GM18498 (cell line): Measurements from ENCODE around the gene SGK2.
"Not testable (repeated sequence)": the region's sequence is repeated elsewhere in the genome, so short reads cannot be mapped to it uniquely, and the experiment has no call there.

Experiments used
- ATAC-seq: cut with Tn5 transposase; IDR thresholded peaks from one replicate; pipeline ENCODE4 v1.9.1; 2021; ENCODE audit warnings: mild to moderate bottlenecking, moderate library complexity; ENCODE audit not compliant: unreplicated experiment

SGK2 gene

DNA sequence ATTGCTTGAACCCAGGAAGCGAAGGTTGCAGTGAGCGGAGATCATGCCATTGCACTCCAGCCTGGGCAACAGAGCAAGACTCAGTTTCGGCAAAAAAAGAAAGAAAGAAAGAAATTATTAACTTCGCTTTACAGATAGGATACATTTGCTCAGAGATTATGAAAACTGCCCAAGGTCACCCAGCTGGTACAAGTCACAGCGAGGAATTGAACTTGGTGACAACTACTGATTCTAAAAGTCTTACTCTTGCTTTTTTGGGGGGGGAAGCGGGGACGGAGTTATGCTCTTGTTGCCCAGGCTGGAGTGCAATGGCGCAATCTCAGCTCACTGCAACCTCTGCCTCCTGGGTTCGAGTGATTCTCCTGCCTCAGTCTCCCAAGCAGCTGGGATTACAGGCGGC is 29.7 kb downstream of the SGK2 start:
- not testable (repeated sequence) for ATAC-seq

DNA sequence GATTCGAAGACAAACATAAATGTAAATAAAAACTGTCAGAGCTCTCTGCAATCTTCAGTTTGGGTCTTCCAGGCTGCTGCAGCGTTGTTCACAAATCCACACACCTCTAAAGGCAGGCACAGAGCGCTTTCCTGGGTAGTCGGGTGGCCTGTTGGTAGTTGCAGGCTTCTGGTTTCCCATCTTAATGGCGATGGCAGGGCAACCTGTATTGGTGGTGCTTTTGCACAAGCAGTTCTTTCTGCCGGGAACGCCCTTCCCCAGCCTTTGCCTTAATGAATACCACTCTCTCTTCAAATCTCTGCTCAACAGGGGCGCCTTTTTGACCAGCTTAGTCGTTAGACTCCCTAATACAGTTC is 31.2 kb downstream of the SGK2 start:
- no peak for ATAC-seq

DNA sequence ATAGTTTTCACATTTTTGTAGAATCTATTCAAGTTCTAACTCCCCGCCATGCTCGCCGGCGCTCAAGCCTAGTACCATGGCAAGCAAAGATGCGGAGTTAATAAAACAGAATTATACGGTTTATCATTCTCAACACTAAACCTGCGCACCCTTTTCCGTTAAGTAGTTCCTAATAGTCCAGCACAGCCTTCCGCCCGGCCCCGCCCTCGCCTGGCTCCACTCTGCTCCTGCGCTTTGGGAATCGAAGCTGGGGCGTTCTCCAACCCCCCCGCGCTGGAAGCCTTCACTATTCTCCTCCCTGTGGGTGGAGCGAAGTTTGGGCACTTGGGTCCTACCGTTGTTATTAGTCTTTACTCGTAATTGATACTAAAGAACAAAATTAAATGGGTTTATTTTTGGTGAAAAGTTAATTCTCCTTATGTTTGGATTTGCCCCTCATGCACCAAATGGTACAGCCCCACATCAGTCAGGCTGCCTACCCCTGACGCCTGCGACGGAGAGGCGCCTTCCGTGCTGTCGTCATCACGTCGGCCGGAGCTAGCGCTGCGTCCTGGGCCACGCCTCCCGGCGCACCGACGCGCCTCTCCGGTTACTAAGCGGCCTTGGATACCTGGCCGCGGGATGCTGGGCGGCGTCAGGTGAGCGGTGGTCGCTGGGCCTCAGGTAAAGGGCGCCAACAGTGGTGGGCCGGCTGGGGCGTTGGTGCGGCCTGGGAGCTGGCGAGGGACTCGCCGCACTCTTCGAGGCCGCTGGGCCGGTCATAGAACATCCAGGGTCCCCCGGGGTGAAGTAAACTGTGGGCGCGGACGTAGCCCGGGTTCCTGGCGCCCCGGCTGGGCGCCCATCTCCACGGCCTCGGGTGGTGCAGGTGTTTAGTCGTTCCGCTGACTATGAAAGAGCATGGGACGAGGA is 31.8 kb downstream of the SGK2 start, which contains the start of gene IFT52:
Gene IFT52, plus strand, starts transcription at position 546 of the 912 bp plus-strand sequence. CDS start 3,762 bp downstream, outside the sequence.
- peak; percentile 99 for ATAC-seq

GRCh38 chr20:43601960-43602359 is 43.1 kb downstream of the SGK2 start:
- ATAC-seq = not testable (repeated sequence)

- ATAC-seq = no peak
Measured at GRCh38 chr20:43603124-43603523, 44.3 kb downstream of the SGK2 start.

GRCh38 chr20:43605715-43606114 is 46.9 kb downstream of the SGK2 start:
- no peak for ATAC-seq

DNA sequence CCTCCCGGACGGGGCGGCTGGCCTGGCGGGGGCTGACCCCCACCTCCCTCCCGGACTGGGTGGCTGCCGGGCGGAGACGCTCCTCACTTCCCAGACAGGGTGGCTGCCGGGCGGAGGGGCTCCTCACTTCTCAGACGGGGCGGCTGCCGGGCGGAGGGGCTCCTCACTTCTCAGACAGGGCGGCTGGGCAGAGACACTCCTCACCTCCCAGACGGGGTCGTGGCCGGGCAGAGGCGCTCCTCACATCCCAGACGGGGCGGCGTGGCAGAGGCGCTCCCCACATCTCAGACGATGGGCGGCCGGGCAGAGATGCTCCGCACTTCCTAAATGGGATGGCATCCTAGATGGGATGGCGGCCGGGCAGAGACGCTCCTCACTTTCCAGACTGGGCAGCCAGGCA is 48.5 kb downstream of the SGK2 start:
- not testable (repeated sequence) for ATAC-seq

- ATAC-seq = no peak
Measured at GRCh38 chr20:43631598-43631997, 72.8 kb downstream of the SGK2 start.
